Measurements from ENCODE around the gene RCE1. TPM values are rescaled to one million over a fixed set of nuclear protein-coding genes. Genes with fewer than 3 reads are reported as not detected.
A peak's percentile ranks its signal among the peaks of the same experiment; 100 is the strongest.

Gene RCE1
- total and polyA plus RNA-seq, 8 donors: 8.2 to 19.0 (median 10.1) TPM

DNA sequence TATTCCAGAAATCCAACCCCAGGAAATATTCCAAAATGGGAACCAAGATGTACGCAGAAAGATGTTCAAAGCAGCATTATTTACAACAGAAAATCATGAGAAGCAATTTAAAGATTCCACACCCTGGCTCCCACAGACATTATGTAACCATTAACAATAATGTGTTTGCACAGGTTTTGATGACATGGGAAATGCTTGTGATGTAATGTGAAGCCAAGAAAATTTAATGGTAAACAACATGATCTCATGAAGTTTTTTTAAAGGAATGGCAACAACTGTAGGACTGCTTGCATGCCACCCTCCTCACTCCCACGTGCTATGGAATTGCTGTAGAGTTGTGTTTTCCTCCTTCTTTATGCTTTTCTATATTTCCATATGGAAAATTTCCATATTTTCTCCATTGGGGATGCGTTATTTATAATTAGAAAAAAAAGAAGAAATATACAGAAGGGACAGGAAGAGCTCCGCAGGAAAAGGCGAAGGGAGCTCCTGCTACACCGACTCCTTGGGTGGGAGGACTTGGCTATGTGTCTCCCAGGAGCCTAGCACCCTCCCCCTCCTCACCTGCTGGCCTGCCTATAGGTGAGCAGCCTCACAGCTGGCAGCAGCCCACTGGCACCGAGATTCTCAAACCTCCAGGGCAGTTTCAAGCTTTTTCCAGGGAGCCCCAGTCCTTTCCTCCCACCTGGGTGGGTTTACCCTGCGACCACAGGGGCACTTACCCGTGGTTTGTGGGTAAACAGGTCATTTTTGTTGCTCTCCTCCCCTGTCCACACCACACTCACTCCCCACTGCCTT, 34.5 kb downstream of the RCE1 start:
- H3K4me3 ChIP-seq: no peak overlapping the region
- 86% methylated on average over 9 of the region's 9 CpGs for WGBS, 2 donors
- H3K27ac ChIP-seq: no peak overlapping the region
- ATAC-seq (peak in 1 of 4 donors; percentile 11), FAIRE-seq (no peak), DNase-seq (no peak)
- no peaks in the 10 kb centered on the region for H3K9me3 ChIP-seq
- H3K27me3 ChIP-seq: no peaks in the 10 kb centered on the region
- TF ChIP-seq, protein P1, sequence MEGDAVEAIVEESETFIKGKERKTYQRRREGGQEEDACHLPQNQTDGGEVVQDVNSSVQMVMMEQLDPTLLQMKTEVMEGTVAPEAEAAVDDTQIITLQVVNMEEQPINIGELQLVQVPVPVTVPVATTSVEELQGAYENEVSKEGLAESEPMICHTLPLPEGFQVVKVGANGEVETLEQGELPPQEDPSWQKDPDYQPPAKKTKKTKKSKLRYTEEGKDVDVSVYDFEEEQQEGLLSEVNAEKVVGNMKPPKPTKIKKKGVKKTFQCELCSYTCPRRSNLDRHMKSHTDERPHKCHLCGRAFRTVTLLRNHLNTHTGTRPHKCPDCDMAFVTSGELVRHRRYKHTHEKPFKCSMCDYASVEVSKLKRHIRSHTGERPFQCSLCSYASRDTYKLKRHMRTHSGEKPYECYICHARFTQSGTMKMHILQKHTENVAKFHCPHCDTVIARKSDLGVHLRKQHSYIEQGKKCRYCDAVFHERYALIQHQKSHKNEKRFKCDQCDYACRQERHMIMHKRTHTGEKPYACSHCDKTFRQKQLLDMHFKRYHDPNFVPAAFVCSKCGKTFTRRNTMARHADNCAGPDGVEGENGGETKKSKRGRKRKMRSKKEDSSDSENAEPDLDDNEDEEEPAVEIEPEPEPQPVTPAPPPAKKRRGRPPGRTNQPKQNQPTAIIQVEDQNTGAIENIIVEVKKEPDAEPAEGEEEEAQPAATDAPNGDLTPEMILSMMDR (IDR thresholded peaks at IDR 0.05): no peak
- H3K36me3 ChIP-seq: no peaks in the 10 kb centered on the region
- H3K4me1 ChIP-seq: peaks cover 0 to 3% (median 0%) of the 10 kb centered on the region in 3 donors
- intact Hi-C loops (cut with DNase I): no loop called here

DNA sequence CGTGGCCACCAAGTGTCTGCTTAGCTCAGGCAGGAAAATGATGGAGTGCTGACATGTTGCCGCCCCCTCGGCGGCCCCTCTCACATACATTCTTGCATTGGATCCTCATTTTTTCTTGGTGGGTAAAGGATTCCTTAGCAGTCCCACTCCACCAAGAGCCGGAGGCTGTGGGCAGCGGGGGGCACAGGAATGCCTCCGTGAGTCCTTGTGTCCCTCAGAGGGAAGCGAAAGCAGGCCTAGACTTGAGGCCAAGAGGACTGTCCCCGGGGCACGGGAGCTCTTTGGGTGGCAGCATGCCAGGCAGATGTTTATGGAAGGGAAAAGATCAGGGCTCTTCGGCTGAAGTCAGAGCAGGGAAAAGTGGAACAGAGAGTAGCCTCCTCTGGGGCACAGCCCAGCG, 35.2 kb downstream of the RCE1 start:
- WGBS, 2 donors: 76 to 82% methylated on average over 12 of the region's 12 CpGs
- FAIRE-seq (no peak), DNase-seq (no peak), ATAC-seq (no peak)
- TF ChIP-seq, protein P1 (IDR thresholded peaks at IDR 0.05): no peak
- Histone ChIP-seq H3K36me3 (no peaks in the 10 kb centered on the region), H3K27me3 (no peaks in the 10 kb centered on the region), H3K9me3 (no peaks in the 10 kb centered on the region), H3K4me1 (peaks cover 0 to 3% (median 0%) of the 10 kb centered on the region in 3 donors), H3K4me3 (no peak overlapping the region), H3K27ac (no peak overlapping the region)
- intact Hi-C loops (cut with DNase I): no loop called here

- Histone ChIP-seq H3K27me3 (no peaks in the 10 kb centered on the region), H3K36me3 (no peaks in the 10 kb centered on the region), H3K27ac (no peak overlapping the region), H3K4me1 (peaks cover 0 to 3% (median 0%) of the 10 kb centered on the region in 3 donors), H3K4me3 (no peak overlapping the region), H3K9me3 (no peaks in the 10 kb centered on the region)
- peak in 1 of 6 donors; percentile 41 for DNase-seq
- 90 to 94% methylated on average over 7 of the region's 7 CpGs for WGBS, 2 donors
- TF ChIP-seq, protein P1 (IDR thresholded peaks at IDR 0.05): no peak
- no peak for FAIRE-seq
- intact Hi-C loops (cut with DNase I): no loop called here
- no peak for ATAC-seq
Observed at GRCh38 chr11:66879000-66879399, 35.8 kb downstream of the RCE1 start.

- H3K4me3 ChIP-seq: no peak overlapping the region
- intact Hi-C loops (cut with DNase I): no loop called here
- ATAC-seq (no peak), FAIRE-seq (no peak), DNase-seq (peak in 1 of 6 donors; percentile 55)
- WGBS, 2 donors: 93 to 97% methylated on average over 9 of the region's 9 CpGs
- H3K27ac ChIP-seq: no peak overlapping the region
- H3K27me3 ChIP-seq: no peaks in the 10 kb centered on the region
- peaks cover 0 to 3% (median 0%) of the 10 kb centered on the region in 3 donors for H3K4me1 ChIP-seq
- no peaks in the 10 kb centered on the region for H3K36me3 ChIP-seq
- TF ChIP-seq, protein P1 (IDR thresholded peaks at IDR 0.05): no peak
- no peaks in the 10 kb centered on the region for H3K9me3 ChIP-seq
Observed at GRCh38 chr11:66879583-66879982, 36.3 kb downstream of the RCE1 start.

GRCh38 chr11:66879999-66880398, 36.8 kb downstream of the RCE1 start:
- no peaks in the 10 kb centered on the region for H3K36me3 ChIP-seq
- H3K4me3 ChIP-seq: no peak overlapping the region
- 87 to 94% methylated on average over 8 of the region's 8 CpGs for WGBS, 2 donors
- H3K4me1 ChIP-seq: peaks cover 0 to 3% (median 0%) of the 10 kb centered on the region in 3 donors
- intact Hi-C loops (cut with DNase I): no loop called here
- TF ChIP-seq, protein P1 (IDR thresholded peaks at IDR 0.05): no peak
- no peaks in the 10 kb centered on the region for H3K9me3 ChIP-seq
- ATAC-seq (no peak), DNase-seq (no peak), FAIRE-seq (no peak)
- no peaks in the 10 kb centered on the region for H3K27me3 ChIP-seq
- H3K27ac ChIP-seq: no peak overlapping the region

All from pancreas (tissue), 10 donors.